Glutamatergic neuron (in vitro differentiated cells): Measurements from ENCODE around the gene LIPH. TPM values are rescaled to one million over a fixed set of nuclear protein-coding genes. Genes with fewer than 3 reads are reported as not detected.

Experiments
- DNase-seq: peaks from one replicate; pipeline ENCODE4 v3.0.0; 2022
- H3K27ac Mint-ChIP-seq: one replicate; pipeline ENCODE4 v1.8.0; 2020; ENCODE audit warnings: mild to moderate bottlenecking, mixed read lengths, inconsistent platforms; ENCODE audit not compliant: unreplicated experiment
- H3K27me3 Mint-ChIP-seq: one replicate; pipeline ENCODE4 v1.8.0; 2020; ENCODE audit warnings: mild to moderate bottlenecking, moderate library complexity, mixed read lengths, inconsistent platforms; ENCODE audit not compliant: unreplicated experiment
- H3K36me3 Mint-ChIP-seq: one replicate; pipeline ENCODE4 v1.8.0; 2020; ENCODE audit warnings: mild to moderate bottlenecking, mixed read lengths, inconsistent platforms; ENCODE audit not compliant: unreplicated experiment
- H3K4me1 Mint-ChIP-seq: one replicate; pipeline ENCODE4 v1.8.0; 2020; ENCODE audit warnings: mild to moderate bottlenecking, low read depth, mixed read lengths, inconsistent platforms; ENCODE audit not compliant: unreplicated experiment
- H3K4me3 Mint-ChIP-seq: one replicate; pipeline ENCODE4 v1.8.0; 2020; ENCODE audit warnings: mild to moderate bottlenecking, mixed read lengths, inconsistent platforms; ENCODE audit not compliant: unreplicated experiment
- H3K9me3 Mint-ChIP-seq: one replicate; pipeline ENCODE4 v1.8.0; 2020; ENCODE audit warnings: mild to moderate bottlenecking, moderate library complexity, mixed read lengths, inconsistent platforms; ENCODE audit not compliant: unreplicated experiment
- CTCF ChIP-seq: fragments of 200-600 bp; sonication (generic); IDR thresholded peaks from one replicate; pipeline ENCODE4 v1.5.0; 2021; ENCODE audit not compliant: partially characterized antibody, unreplicated experiment
- total RNA-seq: library from RNA; stranded (reverse); fragmentation: NEBNext Ultra II Directional; extraction: Animal tissue kit (Norgen Biotek cat#: 25700); gene quantifications from one replicate; pipeline ENCODE4 v1.2.1, GENCODE V29; 2021; ENCODE audit not compliant: unreplicated experiment

Gene LIPH
- total RNA-seq, 1 donor from 2014 or later = not detected

GRCh38 chr3:185526349-185526951 is 25.9 kb downstream of the LIPH start:
- no peak overlapping the region for H3K4me3 Mint-ChIP-seq
- no peak for DNase-seq
- no peak overlapping the region for H3K27ac Mint-ChIP-seq
- no peak for TF ChIP-seq CTCF
- H3K27me3 Mint-ChIP-seq = no peaks in the 10 kb centered on the region
- no peaks in the 10 kb centered on the region for H3K4me1 Mint-ChIP-seq
- peaks cover 3% of the 10 kb centered on the region for H3K9me3 Mint-ChIP-seq
- no peaks in the 10 kb centered on the region for H3K36me3 Mint-ChIP-seq

- no peak overlapping the region for H3K4me3 Mint-ChIP-seq
- no peak for DNase-seq
- no peaks in the 10 kb centered on the region for H3K9me3 Mint-ChIP-seq
- H3K27me3 Mint-ChIP-seq = peaks cover 6% of the 10 kb centered on the region
- H3K27ac Mint-ChIP-seq = no peak overlapping the region
- H3K36me3 Mint-ChIP-seq = no peaks in the 10 kb centered on the region
- no peaks in the 10 kb centered on the region for H3K4me1 Mint-ChIP-seq
- TF ChIP-seq CTCF = no peak
Observed at GRCh38 chr3:185521349-185522138, 30.8 kb downstream of the LIPH start.

- Mint-ChIP-seq H3K36me3 (no peaks in the 10 kb centered on the region), H3K4me3 (no peak overlapping the region), H3K4me1 (no peaks in the 10 kb centered on the region), H3K27ac (no peak overlapping the region), H3K9me3 (no peaks in the 10 kb centered on the region), H3K27me3 (peaks cover 6% of the 10 kb centered on the region)
- no peak for TF ChIP-seq CTCF
- DNase-seq = no peak
Observed at GRCh38 chr3:185519021-185519420, 33.4 kb downstream of the LIPH start.

- TF ChIP-seq CTCF = no peak
- DNase-seq = no peak
- no peak overlapping the region for H3K27ac Mint-ChIP-seq
- no peaks in the 10 kb centered on the region for H3K4me1 Mint-ChIP-seq
- peaks cover 9% of the 10 kb centered on the region for H3K27me3 Mint-ChIP-seq
- H3K4me3 Mint-ChIP-seq = no peak overlapping the region
- no peaks in the 10 kb centered on the region for H3K9me3 Mint-ChIP-seq
- no peaks in the 10 kb centered on the region for H3K36me3 Mint-ChIP-seq
Observed at GRCh38 chr3:185517387-185518130, 34.8 kb downstream of the LIPH start.

GRCh38 chr3:185511711-185512110 is 40.7 kb downstream of the LIPH start:
- Mint-ChIP-seq H3K4me1 (no peaks in the 10 kb centered on the region), H3K36me3 (no peaks in the 10 kb centered on the region), H3K9me3 (no peaks in the 10 kb centered on the region), H3K27me3 (peaks cover 3% of the 10 kb centered on the region), H3K27ac (no peak overlapping the region), H3K4me3 (no peak overlapping the region)
- TF ChIP-seq CTCF = no peak
- no peak for DNase-seq
